GM12865 (cell line): ENCODE measurements around the gene CRNN.
A peak's percentile ranks its signal among the peaks of the same experiment; 100 is the strongest.

Experiments used
- DNase-seq: peaks from one replicate; pipeline ENCODE4 v3.0.0; 2010; ENCODE audit warnings: low read depth
- H3K4me3 ChIP-seq: 2 replicates; pipeline ENCODE4 v1.5.1; 2011; ENCODE audit warnings: mild to moderate bottlenecking, low read depth, low read length, control low read depth
- TF ChIP-seq, protein P1 (sequence below): IDR thresholded peaks from 2 replicates; pipeline ENCODE4 v1.5.1; 2011; ENCODE audit warnings: low read length, control low read depth, low read depth, inconsistent platforms; ENCODE audit not compliant: insufficient read depth; ENCODE audit errors: missing control alignments

The CRNN gene

DNA sequence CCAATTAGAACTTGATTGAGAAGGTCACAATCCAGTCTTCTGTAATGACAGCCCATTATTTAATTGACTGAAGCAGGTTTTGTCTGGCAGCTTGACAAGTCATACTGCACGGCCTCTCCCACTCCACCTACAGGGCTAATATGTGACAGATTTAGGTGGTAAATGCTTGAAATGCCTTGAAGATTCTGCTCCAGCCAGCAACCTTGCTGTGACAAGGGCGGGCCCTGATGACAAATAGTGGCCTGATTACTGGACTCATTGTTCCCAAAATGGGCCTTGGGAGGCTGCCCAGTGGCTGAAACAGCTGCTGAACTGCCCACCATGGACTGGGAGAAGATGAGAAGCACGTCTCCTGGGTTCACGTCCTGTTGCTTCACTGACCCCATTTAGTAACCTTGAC lies 30.0 kb upstream of the CRNN start:
- no peak for DNase-seq
- no peak overlapping the region for H3K4me3 ChIP-seq
- TF ChIP-seq, protein P1, sequence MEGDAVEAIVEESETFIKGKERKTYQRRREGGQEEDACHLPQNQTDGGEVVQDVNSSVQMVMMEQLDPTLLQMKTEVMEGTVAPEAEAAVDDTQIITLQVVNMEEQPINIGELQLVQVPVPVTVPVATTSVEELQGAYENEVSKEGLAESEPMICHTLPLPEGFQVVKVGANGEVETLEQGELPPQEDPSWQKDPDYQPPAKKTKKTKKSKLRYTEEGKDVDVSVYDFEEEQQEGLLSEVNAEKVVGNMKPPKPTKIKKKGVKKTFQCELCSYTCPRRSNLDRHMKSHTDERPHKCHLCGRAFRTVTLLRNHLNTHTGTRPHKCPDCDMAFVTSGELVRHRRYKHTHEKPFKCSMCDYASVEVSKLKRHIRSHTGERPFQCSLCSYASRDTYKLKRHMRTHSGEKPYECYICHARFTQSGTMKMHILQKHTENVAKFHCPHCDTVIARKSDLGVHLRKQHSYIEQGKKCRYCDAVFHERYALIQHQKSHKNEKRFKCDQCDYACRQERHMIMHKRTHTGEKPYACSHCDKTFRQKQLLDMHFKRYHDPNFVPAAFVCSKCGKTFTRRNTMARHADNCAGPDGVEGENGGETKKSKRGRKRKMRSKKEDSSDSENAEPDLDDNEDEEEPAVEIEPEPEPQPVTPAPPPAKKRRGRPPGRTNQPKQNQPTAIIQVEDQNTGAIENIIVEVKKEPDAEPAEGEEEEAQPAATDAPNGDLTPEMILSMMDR = no peak

DNA sequence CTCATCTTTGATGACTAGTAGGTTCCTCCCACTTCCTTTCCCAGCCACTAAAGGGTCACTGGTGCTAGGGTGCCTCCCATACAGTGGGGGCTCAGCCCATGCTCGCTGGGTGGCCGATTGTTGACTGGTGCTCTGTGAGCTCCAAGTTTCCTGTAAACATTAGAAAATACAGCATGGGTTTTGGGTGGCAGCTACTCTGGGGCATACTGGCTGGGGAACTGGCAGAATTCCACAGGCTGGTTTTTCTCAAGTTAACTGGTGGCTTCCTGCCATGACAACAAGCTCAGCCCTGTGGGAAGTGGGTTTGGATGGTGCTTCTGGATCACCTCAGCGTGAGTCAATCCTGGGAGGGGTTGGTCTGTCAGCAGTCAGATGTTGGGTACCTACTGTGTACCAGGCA lies 28.7 kb upstream of the CRNN start:
- no peak for DNase-seq
- TF ChIP-seq, protein P1 = no peak
- no peak overlapping the region for H3K4me3 ChIP-seq

DNA sequence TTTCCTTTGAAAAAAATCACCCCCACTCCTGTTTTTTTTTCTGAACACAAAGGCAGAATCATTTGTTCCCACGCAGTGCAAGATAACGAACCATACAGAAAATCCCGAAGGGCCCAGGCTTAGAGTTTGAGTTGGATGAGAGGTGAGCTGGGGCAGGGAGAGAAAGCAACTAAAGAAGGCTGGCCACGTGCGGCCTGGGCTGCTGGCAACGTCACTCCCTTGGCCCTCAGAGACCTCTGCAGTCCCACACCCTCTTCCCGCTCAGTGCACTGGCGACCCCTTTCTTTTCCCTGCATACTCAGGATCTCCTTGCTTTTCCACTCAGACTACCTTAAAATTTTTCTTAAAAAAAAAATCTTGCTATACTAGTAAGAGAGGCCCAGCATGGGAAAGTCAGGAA lies 28.2 kb upstream of the CRNN start:
- TF ChIP-seq, protein P1 = no peak
- H3K4me3 ChIP-seq = no peak overlapping the region
- DNase-seq = no peak

DNA sequence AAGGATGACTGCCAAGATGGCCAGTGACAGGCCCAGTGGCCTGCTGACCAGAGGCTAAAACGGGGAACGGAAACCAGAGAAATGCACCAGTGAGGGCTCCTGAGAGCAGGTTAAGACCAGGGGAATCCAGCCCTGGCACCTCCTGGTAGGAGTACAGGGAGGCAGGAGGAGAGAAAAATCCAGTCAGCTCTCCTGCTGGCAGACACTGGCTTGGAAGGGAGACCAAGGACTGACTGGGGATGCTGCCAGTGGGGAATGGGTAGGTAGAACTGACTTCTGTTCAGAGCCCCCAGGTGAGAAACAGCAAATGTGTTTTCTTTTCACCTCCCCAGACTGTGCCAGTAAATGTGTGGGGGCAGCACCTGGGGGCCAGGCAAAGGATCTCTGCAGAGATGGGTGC lies 27.7 kb upstream of the CRNN start:
- no peak for DNase-seq
- TF ChIP-seq, protein P1 = no peak

DNA sequence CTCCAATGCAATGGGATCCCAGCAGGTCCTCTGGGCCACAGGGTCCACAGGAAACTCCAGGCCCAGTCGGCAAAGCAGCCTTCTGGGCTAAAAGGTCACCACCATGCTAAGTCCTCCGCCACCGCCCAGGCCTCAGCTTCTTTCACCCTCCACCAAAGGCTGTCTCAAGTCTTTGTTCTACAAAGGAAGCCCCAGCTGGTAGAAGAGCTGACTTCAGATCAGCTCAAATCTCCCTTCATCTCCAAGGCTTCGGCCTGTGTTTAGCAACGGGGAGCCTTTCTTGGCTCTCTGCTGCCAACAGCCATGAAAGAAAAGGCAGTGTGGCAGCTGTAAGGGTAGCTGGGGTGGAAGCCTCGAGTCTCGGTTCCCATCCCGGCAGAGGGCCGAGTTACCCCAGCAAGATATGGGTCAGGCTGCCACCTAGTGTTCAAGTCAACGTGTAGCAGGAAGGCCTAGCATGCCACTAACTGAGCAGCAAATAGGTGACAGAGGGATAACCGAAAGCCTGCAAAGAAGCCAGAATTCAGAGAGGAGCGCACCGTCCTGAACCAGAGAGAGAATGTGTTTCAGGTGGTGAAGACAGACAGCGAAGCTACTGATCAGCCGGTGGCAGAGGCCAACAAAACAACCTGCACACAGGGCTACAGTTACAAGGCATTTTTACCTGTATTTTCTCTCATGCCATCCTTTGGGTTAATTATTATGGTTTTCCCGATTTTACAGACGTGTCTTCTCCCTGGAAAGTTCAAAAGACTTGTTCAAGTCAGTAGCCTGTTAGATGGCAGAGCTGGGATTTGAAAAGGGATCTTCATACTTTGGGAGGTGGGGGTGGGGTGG lies 26.8 kb upstream of the CRNN start:
- TF ChIP-seq, protein P1 = peak; percentile 92
- no peak overlapping the region for H3K4me3 ChIP-seq
- DNase-seq = peak; percentile 82

More for the DNA sequence above, 27.7 kb upstream of the CRNN start:
- H3K4me3 ChIP-seq = no peak overlapping the region

DNA sequence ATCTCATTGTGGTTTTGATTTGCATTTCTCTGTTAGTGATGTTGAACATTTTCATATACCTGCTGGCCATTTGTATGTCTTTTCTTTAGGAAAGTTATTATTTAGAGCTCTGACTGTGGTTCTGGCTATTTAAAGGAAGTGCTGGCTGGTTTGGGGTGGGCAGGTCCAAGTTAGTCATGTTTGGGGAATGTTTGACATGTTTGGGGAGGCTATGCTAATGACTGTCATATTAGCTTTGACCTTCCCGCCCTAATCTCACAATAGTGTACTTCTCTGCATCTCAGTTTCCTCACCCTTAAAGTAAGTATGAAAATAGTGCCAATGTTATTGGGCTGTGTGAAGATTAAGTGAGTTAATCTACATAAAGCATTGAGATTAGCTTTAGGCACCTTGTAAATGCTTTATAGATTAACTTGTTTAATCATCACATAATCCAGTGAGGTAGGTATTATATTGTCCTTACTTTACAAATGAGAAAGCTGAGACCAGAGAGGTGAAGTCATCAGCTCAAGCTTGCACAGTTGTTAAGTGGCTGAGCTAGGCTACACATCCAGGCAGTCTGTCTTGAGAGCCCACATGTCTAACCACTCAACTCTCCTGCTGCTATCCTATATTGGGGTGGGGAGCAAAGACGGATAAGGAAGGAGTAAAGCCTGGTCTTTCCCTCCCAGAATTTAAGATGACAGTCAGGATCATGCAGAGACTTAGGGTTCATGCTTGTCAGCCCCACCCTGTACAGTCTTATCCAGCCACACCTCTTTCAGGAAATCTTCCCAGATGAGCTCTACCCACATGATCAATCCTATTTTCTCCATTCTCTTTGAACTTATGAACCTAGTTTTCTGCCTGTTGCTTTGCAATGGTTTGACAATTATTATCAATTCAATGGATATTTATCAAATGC lies 22.8 kb upstream of the CRNN start:
- DNase-seq = no peak
- H3K4me3 ChIP-seq = no peak overlapping the region
- TF ChIP-seq, protein P1 = no peak
